ENCODE results near the gene TTC17. TPM values are rescaled to one million over a fixed set of nuclear protein-coding genes. Genes with fewer than 3 reads are reported as not detected.
"Not testable (repeated sequence)": the region's sequence is repeated elsewhere in the genome, so short reads cannot be mapped to it uniquely, and the experiment has no call there.

TTC17 gene
- total and polyA plus RNA-seq, 4 donors, result 21.5 to 119 (median 68.3) TPM

- Histone ChIP-seq H3K27ac (ENCODE audit: low read depth in 1 of 2, low read length in 2 of 2) (no peak overlapping the region), H3K4me3 (ENCODE audit: low read length in 2 of 2) (no peak overlapping the region), H3K4me1 (ENCODE audit: control insufficient read depth in 1 of 2, insufficient read depth in 2 of 2, low read length in 2 of 2) (no peaks in the 10 kb centered on the region), H3K9me3 (ENCODE audit: control insufficient read depth, low read length) (no peaks in the 10 kb centered on the region), H3K36me3 (ENCODE audit: control insufficient read depth in 1 of 2, insufficient read depth in 2 of 2, low read length in 1 of 2) (peaks cover 6 to 13% of the 10 kb centered on the region in 2 donors), H3K27me3 (ENCODE audit: control insufficient read depth in 1 of 2, insufficient read depth in 2 of 2, low read length in 1 of 2) (no peaks in the 10 kb centered on the region)
- intact Hi-C loops (cut with DNase I), result no loop called here
- no peak for ATAC-seq (ENCODE audit: low FRiP score)
- no peak for DNase-seq
- WGBS, 2 donors, result 89 to 94% methylated on average over 3 of the region's 3 CpGs
Measured at GRCh38 chr11:43396617-43397016, 37.9 kb downstream of the TTC17 start.

DNA sequence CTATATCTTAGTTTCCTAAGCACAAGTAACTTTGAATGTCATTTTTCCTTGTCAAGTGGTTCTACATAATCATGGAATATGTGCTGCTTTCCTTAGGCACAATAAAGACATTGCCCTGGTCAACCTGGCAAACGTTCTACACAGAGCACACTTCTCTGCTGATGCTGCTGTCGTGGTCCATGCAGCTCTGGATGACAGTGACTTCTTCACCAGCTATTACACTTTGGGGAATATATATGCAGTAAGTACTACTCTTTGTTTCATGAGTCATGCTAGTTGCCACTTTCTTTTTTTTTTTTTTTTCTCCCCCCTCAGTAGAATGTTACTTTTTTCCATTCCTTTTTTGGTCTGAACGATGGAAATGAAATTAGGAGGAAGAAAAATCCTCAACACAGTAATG lies 38.5 kb downstream of the TTC17 start:
- Histone ChIP-seq H3K27ac (ENCODE audit: low read depth in 1 of 2, low read length in 2 of 2) (no peak overlapping the region), H3K4me3 (ENCODE audit: low read length in 2 of 2) (no peak overlapping the region), H3K36me3 (ENCODE audit: control insufficient read depth in 1 of 2, insufficient read depth in 2 of 2, low read length in 1 of 2) (peaks cover 7 to 9% of the 10 kb centered on the region in 2 donors), H3K27me3 (ENCODE audit: control insufficient read depth in 1 of 2, insufficient read depth in 2 of 2, low read length in 1 of 2) (no peaks in the 10 kb centered on the region), H3K9me3 (ENCODE audit: control insufficient read depth, low read length) (no peaks in the 10 kb centered on the region), H3K4me1 (ENCODE audit: control insufficient read depth in 1 of 2, insufficient read depth in 2 of 2, low read length in 2 of 2) (no peaks in the 10 kb centered on the region)
- intact Hi-C loops (cut with DNase I), result no loop called here
- DNase-seq (no peak), ATAC-seq (ENCODE audit: low FRiP score) (no peak)
- 86 to 91% methylated on average over 3 of the region's 3 CpGs for WGBS, 2 donors

DNA sequence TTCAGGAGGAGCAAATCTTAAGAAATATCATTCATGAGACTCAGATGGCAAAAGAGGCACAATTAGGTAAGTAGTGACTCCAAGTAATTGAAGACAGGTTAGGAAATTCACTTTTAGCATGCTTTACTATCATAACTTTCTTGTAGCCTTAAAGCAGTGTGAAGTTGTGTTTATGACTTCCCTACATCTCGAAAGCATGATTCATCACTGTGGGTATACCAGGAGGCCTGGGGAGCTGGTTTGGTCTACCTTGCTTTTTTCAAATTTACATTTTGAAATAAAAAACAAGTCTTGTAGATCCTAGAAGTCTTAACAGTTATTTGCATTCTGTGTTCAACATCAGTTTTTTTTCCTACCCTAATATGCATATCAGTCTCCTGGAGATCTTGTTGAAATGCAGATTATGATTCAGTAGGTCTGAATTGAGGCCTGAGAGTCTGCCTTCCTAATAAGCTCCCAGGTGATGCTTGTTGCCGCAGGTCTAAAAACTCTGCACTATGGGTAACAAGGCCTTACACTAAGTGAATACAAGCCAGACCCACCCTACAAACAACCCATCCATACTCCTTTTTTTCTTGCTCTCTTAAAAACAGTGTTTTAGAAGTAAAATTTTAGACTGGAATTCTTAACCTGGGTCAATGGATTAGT lies 41.4 kb downstream of the TTC17 start:
- no peak overlapping the region for H3K4me3 ChIP-seq (ENCODE audit: low read length in 2 of 2)
- 71 to 95% methylated on average over 2 of the region's 2 CpGs for WGBS, 2 donors
- no peaks in the 10 kb centered on the region for H3K9me3 ChIP-seq (ENCODE audit: control insufficient read depth, low read length)
- H3K27me3 ChIP-seq (ENCODE audit: control insufficient read depth in 1 of 2, insufficient read depth in 2 of 2, low read length in 1 of 2), result no peaks in the 10 kb centered on the region
- intact Hi-C loops (cut with DNase I), result no loop called here
- H3K4me1 ChIP-seq (ENCODE audit: control insufficient read depth in 1 of 2, insufficient read depth in 2 of 2, low read length in 2 of 2), result no peaks in the 10 kb centered on the region
- DNase-seq (no peak), ATAC-seq (ENCODE audit: low FRiP score) (no peak)
- no peak overlapping the region for H3K27ac ChIP-seq (ENCODE audit: low read depth in 1 of 2, low read length in 2 of 2)
- H3K36me3 ChIP-seq (ENCODE audit: control insufficient read depth in 1 of 2, insufficient read depth in 2 of 2, low read length in 1 of 2), result peaks cover 5 to 13% of the 10 kb centered on the region in 2 donors

DNA sequence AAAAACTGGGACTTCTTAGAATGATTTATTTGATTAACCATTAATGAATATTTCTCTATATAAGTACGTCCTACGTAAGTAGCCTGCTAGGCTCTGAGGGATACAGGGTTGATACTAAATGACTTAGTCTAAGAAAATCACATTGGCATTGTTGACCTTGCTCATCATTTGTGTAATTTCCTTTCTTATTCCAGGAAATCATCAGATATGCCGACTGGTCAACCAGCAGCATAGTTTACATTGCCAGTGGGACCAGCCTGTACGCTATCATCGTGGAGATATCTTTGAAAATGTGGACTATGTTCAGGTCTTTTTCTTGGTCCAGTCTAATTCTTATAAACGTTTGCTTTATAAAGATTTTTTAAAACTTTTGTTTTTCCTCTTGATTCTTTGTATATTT lies 42.5 kb downstream of the TTC17 start:
- Histone ChIP-seq H3K27ac (ENCODE audit: low read depth in 1 of 2, low read length in 2 of 2) (no peak overlapping the region), H3K4me3 (ENCODE audit: low read length in 2 of 2) (no peak overlapping the region), H3K27me3 (ENCODE audit: control insufficient read depth in 1 of 2, insufficient read depth in 2 of 2, low read length in 1 of 2) (no peaks in the 10 kb centered on the region), H3K4me1 (ENCODE audit: control insufficient read depth in 1 of 2, insufficient read depth in 2 of 2, low read length in 2 of 2) (no peaks in the 10 kb centered on the region), H3K36me3 (ENCODE audit: control insufficient read depth in 1 of 2, insufficient read depth in 2 of 2, low read length in 1 of 2) (peaks cover 10 to 16% of the 10 kb centered on the region in 2 donors), H3K9me3 (ENCODE audit: control insufficient read depth, low read length) (no peaks in the 10 kb centered on the region)
- WGBS, 2 donors, result 93 to 96% methylated on average over 6 of the region's 6 CpGs
- intact Hi-C loops (cut with DNase I), result no loop called here
- DNase-seq (no peak), ATAC-seq (ENCODE audit: low FRiP score) (no peak)

- H3K27me3 ChIP-seq (ENCODE audit: control insufficient read depth in 1 of 2, insufficient read depth in 2 of 2, low read length in 1 of 2); DNase-seq; intact Hi-C loops (cut with DNase I); H3K4me1 ChIP-seq (ENCODE audit: control insufficient read depth in 1 of 2, insufficient read depth in 2 of 2, low read length in 2 of 2); H3K4me3 ChIP-seq (ENCODE audit: low read length in 2 of 2); H3K9me3 ChIP-seq (ENCODE audit: control insufficient read depth, low read length); ATAC-seq (ENCODE audit: low FRiP score); H3K27ac ChIP-seq (ENCODE audit: low read depth in 1 of 2, low read length in 2 of 2): not testable (repeated sequence)
- peaks cover 10 to 16% of the 10 kb centered on the region in 2 donors for H3K36me3 ChIP-seq (ENCODE audit: control insufficient read depth in 1 of 2, insufficient read depth in 2 of 2, low read length in 1 of 2)
- 96 to 97% methylated on average over 4 of the region's 4 CpGs for WGBS, 2 donors
Measured at GRCh38 chr11:43401811-43402210, 43.1 kb downstream of the TTC17 start.

DNA sequence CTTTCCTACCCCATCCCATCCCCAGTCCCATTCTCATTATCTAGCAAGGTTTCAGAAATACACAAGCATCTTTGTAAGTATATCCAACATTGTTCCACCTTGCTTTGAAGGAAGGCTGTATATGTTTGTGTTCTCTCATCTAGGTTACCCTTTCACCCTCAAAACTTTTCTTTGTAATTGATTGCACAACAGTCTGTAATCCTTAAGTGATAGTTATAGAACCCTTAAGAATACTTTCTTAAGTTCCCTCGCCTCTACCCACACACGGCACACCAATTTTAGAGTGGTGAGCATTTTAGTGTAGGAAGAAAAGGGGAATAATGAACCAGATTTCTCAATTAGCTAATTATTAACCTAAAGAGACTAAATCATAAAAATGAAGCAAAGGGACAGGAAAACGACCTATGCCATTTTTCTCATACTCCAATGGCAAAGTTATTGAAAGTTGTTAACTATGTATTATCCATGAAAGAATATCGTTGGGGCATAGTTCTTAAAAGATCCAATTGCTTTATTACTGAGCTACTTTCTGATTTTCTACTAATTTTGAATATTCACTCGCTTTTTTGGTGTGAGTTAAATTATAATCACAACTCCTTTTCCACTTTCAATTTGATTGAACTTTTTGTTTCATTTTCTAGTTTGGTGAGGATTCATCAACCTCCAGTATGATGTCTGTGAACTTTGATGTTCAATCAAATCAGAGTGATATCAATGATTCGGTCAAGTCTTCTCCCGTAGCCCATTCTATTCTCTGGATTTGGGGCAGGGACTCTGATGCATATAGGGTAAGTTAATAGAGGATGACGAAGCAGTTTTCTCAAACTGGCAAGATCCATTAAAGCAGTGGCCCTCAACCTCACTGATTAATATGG lies 44.9 kb downstream of the TTC17 start:
- 92 to 93% methylated on average over 8 of the region's 8 CpGs for WGBS, 2 donors
- no peak for DNase-seq
- H3K4me1 ChIP-seq (ENCODE audit: control insufficient read depth in 1 of 2, insufficient read depth in 2 of 2, low read length in 2 of 2), result no peaks in the 10 kb centered on the region

DNA sequence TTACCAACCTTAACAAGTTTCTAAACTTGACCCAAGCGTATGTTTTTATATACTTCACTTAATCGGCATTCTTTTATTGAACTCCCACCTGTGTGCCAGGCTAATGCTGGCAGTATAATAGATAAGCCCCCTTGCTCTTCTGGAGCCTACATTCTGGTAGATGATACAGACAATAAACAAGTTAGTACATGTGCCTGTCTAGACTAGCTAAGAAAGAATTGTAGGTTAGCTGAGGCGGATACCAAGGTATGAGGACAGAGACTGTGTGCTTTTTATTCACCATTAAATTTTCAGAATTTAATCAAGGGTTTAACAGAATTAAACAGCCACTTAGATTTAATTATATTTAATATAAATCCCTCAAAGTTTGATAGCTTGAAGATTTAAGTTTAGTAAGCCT lies 45.7 kb downstream of the TTC17 start:
- intact Hi-C loops (cut with DNase I), result no loop called here
- DNase-seq (no peak), ATAC-seq (ENCODE audit: low FRiP score) (no peak)
- H3K4me1 ChIP-seq (ENCODE audit: control insufficient read depth in 1 of 2, insufficient read depth in 2 of 2, low read length in 2 of 2), result no peaks in the 10 kb centered on the region
- no peak overlapping the region for H3K4me3 ChIP-seq (ENCODE audit: low read length in 2 of 2)
- H3K9me3 ChIP-seq (ENCODE audit: control insufficient read depth, low read length), result no peaks in the 10 kb centered on the region
- WGBS, 2 donors, result 93 to 96% methylated on average over 3 of the region's 3 CpGs
- H3K27me3 ChIP-seq (ENCODE audit: control insufficient read depth in 1 of 2, insufficient read depth in 2 of 2, low read length in 1 of 2), result no peaks in the 10 kb centered on the region
- H3K36me3 ChIP-seq (ENCODE audit: control insufficient read depth in 1 of 2, insufficient read depth in 2 of 2, low read length in 1 of 2), result peaks cover 12 to 14% of the 10 kb centered on the region in 2 donors
- H3K27ac ChIP-seq (ENCODE audit: low read depth in 1 of 2, low read length in 2 of 2), result no peak overlapping the region

More for the DNA sequence above, 44.9 kb downstream of the TTC17 start:
- no peak for ATAC-seq (ENCODE audit: low FRiP score)
- H3K4me3 ChIP-seq (ENCODE audit: low read length in 2 of 2), result no peak overlapping the region
- peaks cover 10 to 14% of the 10 kb centered on the region in 2 donors for H3K36me3 ChIP-seq (ENCODE audit: control insufficient read depth in 1 of 2, insufficient read depth in 2 of 2, low read length in 1 of 2)
- no peak overlapping the region for H3K27ac ChIP-seq (ENCODE audit: low read depth in 1 of 2, low read length in 2 of 2)
- no peaks in the 10 kb centered on the region for H3K27me3 ChIP-seq (ENCODE audit: control insufficient read depth in 1 of 2, insufficient read depth in 2 of 2, low read length in 1 of 2)
- H3K9me3 ChIP-seq (ENCODE audit: control insufficient read depth, low read length), result no peaks in the 10 kb centered on the region
- intact Hi-C loops (cut with DNase I), result no loop called here

GRCh38 chr11:43404836-43405479 lies 46.2 kb downstream of the TTC17 start:
- no peak overlapping the region for H3K4me3 ChIP-seq (ENCODE audit: low read length in 2 of 2)
- DNase-seq (no peak), ATAC-seq (ENCODE audit: low FRiP score) (no peak)
- H3K9me3 ChIP-seq (ENCODE audit: control insufficient read depth, low read length), result no peaks in the 10 kb centered on the region
- H3K27ac ChIP-seq (ENCODE audit: low read depth in 1 of 2, low read length in 2 of 2), result no peak overlapping the region
- intact Hi-C loops (cut with DNase I), result no loop called here
- H3K27me3 ChIP-seq (ENCODE audit: control insufficient read depth in 1 of 2, insufficient read depth in 2 of 2, low read length in 1 of 2), result no peaks in the 10 kb centered on the region
- no peaks in the 10 kb centered on the region for H3K4me1 ChIP-seq (ENCODE audit: control insufficient read depth in 1 of 2, insufficient read depth in 2 of 2, low read length in 2 of 2)
- H3K36me3 ChIP-seq (ENCODE audit: control insufficient read depth in 1 of 2, insufficient read depth in 2 of 2, low read length in 1 of 2), result peaks cover 12 to 14% of the 10 kb centered on the region in 2 donors
- WGBS, 2 donors, result 96 to 97% methylated on average over 3 of the region's 3 CpGs
